Osteocyte (in vitro differentiated cells): Measurements from ENCODE around the gene HOXA2. TPM values are rescaled to one million over a fixed set of nuclear protein-coding genes. Genes with fewer than 3 reads are reported as not detected.

Experiments used
- DNase-seq: peaks from one replicate; pipeline ENCODE4 v3.0.0; 2021; ENCODE audit warnings: mixed read lengths; ENCODE audit not compliant: unreplicated experiment; ENCODE audit errors: extremely low spot score
- H3K27ac Mint-ChIP-seq: one replicate; pipeline ENCODE4 v1.8.0; 2021; ENCODE audit warnings: mild to moderate bottlenecking, mixed read lengths; ENCODE audit not compliant: unreplicated experiment
- H3K27me3 Mint-ChIP-seq: one replicate; pipeline ENCODE4 v1.8.0; 2021; ENCODE audit warnings: mixed read lengths; ENCODE audit not compliant: unreplicated experiment
- H3K36me3 Mint-ChIP-seq: one replicate; pipeline ENCODE4 v1.8.0; 2021; ENCODE audit warnings: mixed read lengths; ENCODE audit not compliant: unreplicated experiment
- H3K4me1 Mint-ChIP-seq: one replicate; pipeline ENCODE4 v1.8.0; 2021; ENCODE audit warnings: mixed read lengths; ENCODE audit not compliant: unreplicated experiment
- H3K4me3 Mint-ChIP-seq: one replicate; pipeline ENCODE4 v1.8.0; 2021; ENCODE audit warnings: mild to moderate bottlenecking, moderate library complexity, mixed read lengths; ENCODE audit not compliant: unreplicated experiment
- H3K9me3 Mint-ChIP-seq: one replicate; pipeline ENCODE4 v1.8.0; 2021; ENCODE audit warnings: mixed read lengths; ENCODE audit not compliant: unreplicated experiment
- CTCF ChIP-seq: fragments of 200-600 bp; sonication (generic); IDR thresholded peaks from 2 replicates; pipeline ENCODE4 v1.5.0; 2021; ENCODE audit warnings: antibody characterized with exemption, mild to moderate bottlenecking, moderate library complexity
- total RNA-seq: library from RNA; stranded (reverse); gene quantifications from 2 replicates; pipeline ENCODE4 v1.2.1, GENCODE V29; 2021

Gene HOXA2
- total RNA-seq, 1 donor from 2014 or later = not detected

DNA sequence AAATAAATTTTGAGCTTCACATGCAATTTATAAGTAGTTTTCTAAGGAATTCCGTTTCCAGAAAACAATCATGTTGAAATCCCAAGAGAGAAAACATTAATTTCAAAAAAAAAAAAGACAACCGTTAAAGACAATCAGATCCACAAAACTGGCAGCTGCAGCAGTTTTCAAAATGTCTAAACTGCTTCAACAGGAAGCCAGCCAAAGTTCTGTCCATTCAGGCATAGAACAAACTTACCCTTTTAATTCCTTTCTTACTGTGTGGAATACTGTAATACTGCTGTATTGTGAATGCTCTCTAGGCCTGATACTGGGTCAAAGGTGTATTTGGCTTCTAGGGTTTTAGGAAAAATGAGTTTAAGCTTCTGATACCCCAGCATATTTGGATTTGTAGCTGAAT is 38.3 kb downstream of the HOXA2 start:
- Mint-ChIP-seq H3K27ac (no peak overlapping the region), H3K9me3 (no peaks in the 10 kb centered on the region), H3K4me1 (no peaks in the 10 kb centered on the region), H3K36me3 (no peaks in the 10 kb centered on the region), H3K27me3 (peaks cover 10% of the 10 kb centered on the region), H3K4me3 (no peak overlapping the region)
- no peak for DNase-seq
- no peak for TF ChIP-seq CTCF

DNA sequence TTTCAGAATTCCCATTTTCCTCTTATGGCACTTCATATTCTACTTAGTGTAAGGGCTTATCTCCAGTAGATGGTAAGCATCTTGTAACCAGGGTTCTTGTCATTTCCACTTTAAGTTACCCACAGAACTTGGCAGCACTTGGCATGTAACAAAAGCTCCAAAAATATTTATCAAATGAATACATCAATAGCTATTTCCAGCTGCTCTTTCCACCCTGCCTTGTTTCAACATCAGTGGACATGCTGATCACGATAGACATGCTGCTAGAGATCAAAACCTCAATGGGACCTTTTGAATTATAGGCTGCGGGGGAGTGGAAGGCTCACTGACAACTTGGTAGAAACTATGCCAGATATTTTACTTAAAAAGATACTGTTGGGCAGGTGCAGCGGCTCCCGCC is 39.5 kb downstream of the HOXA2 start:
- no peak for TF ChIP-seq CTCF
- DNase-seq = no peak
- Mint-ChIP-seq H3K9me3 (no peaks in the 10 kb centered on the region), H3K36me3 (no peaks in the 10 kb centered on the region), H3K4me3 (no peak overlapping the region), H3K27me3 (peaks cover 10% of the 10 kb centered on the region), H3K27ac (no peak overlapping the region), H3K4me1 (no peaks in the 10 kb centered on the region)

- H3K36me3 Mint-ChIP-seq = no peaks in the 10 kb centered on the region
- H3K9me3 Mint-ChIP-seq = no peaks in the 10 kb centered on the region
- DNase-seq = no peak
- no peaks in the 10 kb centered on the region for H3K4me1 Mint-ChIP-seq
- no peak overlapping the region for H3K4me3 Mint-ChIP-seq
- no peak for TF ChIP-seq CTCF
- H3K27ac Mint-ChIP-seq = no peak overlapping the region
- H3K27me3 Mint-ChIP-seq = no peaks in the 10 kb centered on the region
These were observed 49.3 kb downstream of the HOXA2 start for GRCh38 chr7:27053153-27053552.

DNA sequence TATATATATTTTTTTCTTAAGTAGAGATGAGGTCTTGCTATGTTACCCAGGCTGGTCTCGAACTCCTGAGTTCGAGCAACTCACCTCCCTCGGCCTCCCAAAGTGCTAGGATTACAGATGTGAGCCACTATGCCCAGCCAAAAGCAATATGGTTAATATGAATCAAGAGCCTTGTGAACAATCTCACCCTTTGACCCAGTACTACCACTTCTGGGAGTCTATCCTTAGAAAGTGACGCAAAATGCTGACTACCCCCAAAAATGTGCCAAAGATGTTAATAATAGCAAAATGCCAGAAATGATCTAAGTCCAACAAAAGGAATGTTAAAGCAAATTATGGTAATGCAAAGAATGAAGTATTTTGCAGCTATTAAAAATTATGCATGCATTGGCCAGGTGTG is 51.0 kb downstream of the HOXA2 start:
- no peak for TF ChIP-seq CTCF
- no peak for DNase-seq
- H3K4me1 Mint-ChIP-seq = no peaks in the 10 kb centered on the region
- peaks cover 4% of the 10 kb centered on the region for H3K9me3 Mint-ChIP-seq
- no peak overlapping the region for H3K27ac Mint-ChIP-seq
- no peak overlapping the region for H3K4me3 Mint-ChIP-seq
- H3K27me3 Mint-ChIP-seq = no peaks in the 10 kb centered on the region
- H3K36me3 Mint-ChIP-seq = no peaks in the 10 kb centered on the region

Other genes with a start within 250 kb of the HOXA2 start
- 11.7 and 13.7 TPM in 2 replicates for gene SKAP2, start 238.1 kb downstream of the HOXA2 start, total RNA-seq
- gene HOXA1, start 6.7 kb downstream of the HOXA2 start, total RNA-seq = not detected in 2 replicates
- not detected in 2 replicates for gene HOXA4, start 28.1 kb upstream of the HOXA2 start, total RNA-seq
- gene HOXA5, start 41.0 kb upstream of the HOXA2 start, total RNA-seq = not detected in 2 replicates
- gene HOXA6, start 45.1 kb upstream of the HOXA2 start, total RNA-seq = not detected in 2 replicates
- not detected in 2 replicates for gene HOXA3, start 49.9 kb upstream of the HOXA2 start, total RNA-seq
- gene HOXA7, start 54.0 kb upstream of the HOXA2 start, total RNA-seq = not detected in 2 replicates
- gene HOXA9, start 62.9 kb upstream of the HOXA2 start, total RNA-seq = not detected in 2 replicates
- gene HOXA10, start 71.6 kb upstream of the HOXA2 start, total RNA-seq = not detected in 2 replicates
- gene HOXA11, start 82.5 kb upstream of the HOXA2 start, total RNA-seq = not detected in 2 replicates
- gene HOXA13, start 97.4 kb upstream of the HOXA2 start, total RNA-seq = not detected in 2 replicates
- gene EVX1, start 140.1 kb upstream of the HOXA2 start, total RNA-seq = not detected in 2 replicates